GM12878 (cell line): Measurements from ENCODE around the gene ARF3. TPM values are rescaled to one million over a fixed set of nuclear protein-coding genes. Genes with fewer than 3 reads are reported as not detected.

ENCODE experiments used
- ASH2L ChIP-seq: fragments of 300-600, 200-600 bp; sonication (generic); IDR thresholded peaks from 2 replicates; pipeline ENCODE4 v1.6.1; 2017; ENCODE audit warnings: low read depth, mild to moderate bottlenecking, borderline replicate concordance
- CTCF ChIP-seq, 3 experiments: IDR thresholded peaks in 2 of 3; conservative IDR thresholded peaks in 1 of 3; 2 replicates each; pipeline ENCODE4 v1.5.1; 2011; ENCODE audit warnings: low read depth in 3 of 3, low read length in 3 of 3, mild to moderate bottlenecking in 3 of 3, control low read depth in 2 of 3, moderate library complexity in 2 of 3, inconsistent platforms in 1 of 3, mixed read lengths in 1 of 3; ENCODE audit not compliant: control insufficient read depth in 2 of 3, insufficient read depth in 1 of 3; ENCODE audit errors: extremely low read depth in 1 of 3
- E4F1 ChIP-seq: fragments of 450-650 bp; IDR thresholded peaks from 2 replicates; pipeline ENCODE4 v1.6.1; 2018; ENCODE audit warnings: borderline replicate concordance, mild to moderate bottlenecking; ENCODE audit not compliant: partially characterized antibody
- NRF1 ChIP-seq: conservative IDR thresholded peaks from 2 replicates; pipeline ENCODE4 v1.6.1; 2011; ENCODE audit warnings: mild to moderate bottlenecking, low read depth, low read length, improper control_type of control experiment
- PRDM15 ChIP-seq: fragments of 450-650 bp; formaldehyde crosslinking; IDR thresholded peaks from 2 replicates; pipeline ENCODE4 v1.4.0; 2020; ENCODE audit warnings: mild to moderate bottlenecking, moderate library complexity
- SMAD1 ChIP-seq: fragments of 450-650 bp; IDR thresholded peaks from 2 replicates; pipeline ENCODE4 v1.6.1; 2018; ENCODE audit warnings: mild to moderate bottlenecking, low read depth; ENCODE audit not compliant: partially characterized antibody
- USF2 ChIP-seq: IDR thresholded peaks from 2 replicates; pipeline ENCODE4 v1.6.1; 2011; ENCODE audit warnings: low read depth, low read length, improper control_type of control experiment, borderline replicate concordance
- ZNF592 ChIP-seq: fragments of 450-650 bp; IDR thresholded peaks from 2 replicates; pipeline ENCODE4 v1.6.1; 2017; ENCODE audit warnings: mild to moderate bottlenecking, moderate library complexity
- polyA plus RNA-seq, 11 experiments: library from polyadenylated mRNA; depleted of rRNA in 4 of 11; unstranded in 6 of 11; stranded (reverse) in 5 of 11; fragments of >200 nt; fragmentation: Nextera tagmentation in 4 of 11; fragmentation: Illumina TruSeq in 1 of 11; extraction: Ambion mirVana in 4 of 11; extraction: Trizol in 1 of 11; gene quantifications; 1 replicate in 1 of 11; 2 replicates in 10 of 11; pipeline versions ENCODE4 v1.2.1 to v1.2.3, GENCODE V29; 2011 to 2016; ENCODE audit warnings: inconsistent platforms in 2 of 11, missing spikeins in 2 of 11, low read depth in 1 of 11
- total RNA-seq, 4 experiments: library from RNA; depleted of rRNA in 3 of 4; stranded (reverse); fragments of >200 nt in 3 of 4; fragmentation: Illumina TruSeq in 1 of 4; extraction: Trizol in 1 of 4; gene quantifications; 2 replicates each; pipeline versions ENCODE4 v1.2.1 to v1.2.3, GENCODE V29; 2013 to 2021

ARF3 gene
- total and polyA plus RNA-seq, 10 of the 15 experiments (the other 5 are each of a cell fraction or from before 2014, with no cell fraction given), result 8.7 to 263 (median 74.4) TPM

GRCh38 chr12:48996794-48997718, 39.8 kb upstream of the ARF3 start (continued):
- TF ChIP-seq E4F1 (no peak), USF2 (no peak), ASH2L (no peak), ZNF592 (no peak), NRF1 (no peak), SMAD1 (no peak), CTCF (IDR thresholded peaks at IDR 0.05 in 2 of 3, conservative IDR thresholded peaks at IDR 0.05 in 1 of 3; ENCODE audit: control insufficient read depth in 2 of 3, extremely low read depth in 1 of 3, insufficient read depth in 1 of 3, low read depth in 3 of 3, low read length in 3 of 3) (peak; percentile 70 to 92 (median 87)), PRDM15 (CRISPR knock-in tag) (no peak)
- TF ChIP-seq, all 136 proteins: peak for 18
